Thymus (tissue), 11 donors: Measurements from ENCODE around the gene PRKCD. TPM values are rescaled to one million over a fixed set of nuclear protein-coding genes. Genes with fewer than 3 reads are reported as not detected.

Experiments
- DNase-seq, 9 donors: peaks; one replicate each; pipeline ENCODE4 v3.0.0-alpha.2; 2013; ENCODE audit warnings: low spot score in 9 of 9, low read depth in 6 of 9, missing footprints in 1 of 9
- H3K27ac ChIP-seq, 2 donors: one replicate each; pipeline ENCODE4 v1.5.1; 2013; ENCODE audit warnings: control low read depth in 1 of 2, low read depth in 1 of 2, low read length in 1 of 2, mild to moderate bottlenecking in 1 of 2, moderate library complexity in 1 of 2
- H3K27me3 ChIP-seq, 2 donors: one replicate each; pipeline ENCODE4 v1.5.1; 2013; ENCODE audit warnings: low read length in 1 of 2; ENCODE audit not compliant: control insufficient read depth in 2 of 2, insufficient read depth in 1 of 2
- H3K36me3 ChIP-seq, 2 donors: one replicate each; pipeline ENCODE4 v1.5.1; 2013; ENCODE audit warnings: low read length in 1 of 2, mild to moderate bottlenecking in 1 of 2, moderate library complexity in 1 of 2; ENCODE audit not compliant: control insufficient read depth in 2 of 2, insufficient read depth in 2 of 2
- H3K4me1 ChIP-seq, 2 donors: one replicate each; pipeline ENCODE4 v1.5.1; 2013; ENCODE audit warnings: low read length in 2 of 2; ENCODE audit not compliant: control insufficient read depth in 2 of 2, insufficient read depth in 2 of 2
- H3K4me3 ChIP-seq, 2 donors: one replicate each; pipeline ENCODE4 v1.5.1; 2013; ENCODE audit warnings: low read length in 2 of 2, control low read depth in 1 of 2, mild to moderate bottlenecking in 1 of 2
- H3K9me3 ChIP-seq, 2 donors: one replicate each; pipeline ENCODE4 v1.5.1; 2013; ENCODE audit warnings: low read length in 1 of 2, mild to moderate bottlenecking in 1 of 2; ENCODE audit not compliant: control insufficient read depth in 2 of 2, insufficient read depth in 1 of 2
- WGBS: extraction: QIAGEN DNeasy Blood & Tissue Kit; methylation state at CpG from one replicate; pipeline ENCODE4 v1.1.7; 2013; 5-methylcytosine and 5-hydroxymethylcytosine counted together
- polyA plus RNA-seq: library from polyadenylated mRNA; stranded (reverse); fragments of 200-250 nt; gene quantifications from one replicate; pipeline ENCODE4 v1.2.3, GENCODE V29; 2013
- total RNA-seq: library from RNA; stranded (reverse); fragments of 120-200 nt; gene quantifications from one replicate; pipeline ENCODE4 v1.2.4, GENCODE V29; 2013
- donor health status: healthy.

Gene PRKCD
- total and polyA plus RNA-seq, 2 donors, result 2.4 to 15.3 TPM

- H3K9me3 ChIP-seq, result no peaks in the 10 kb centered on the region
- no peak overlapping the region for H3K4me3 ChIP-seq
- H3K36me3 ChIP-seq, result no peaks in the 10 kb centered on the region
- peaks cover 23 to 66% of the 10 kb centered on the region in 2 donors for H3K27me3 ChIP-seq
- 89% methylated on average over 9 of the region's 9 CpGs for WGBS
- DNase-seq, result no peak
- H3K27ac ChIP-seq, result no peak overlapping the region
- H3K4me1 ChIP-seq, result peaks cover 23 to 25% of the 10 kb centered on the region in 2 donors
Observed at GRCh38 chr3:53159156-53160060, 1.6 kb upstream of the PRKCD start.

GRCh38 chr3:53160061-53160659 is 849 bp upstream of the PRKCD start:
- no peak for DNase-seq
- H3K27ac ChIP-seq, result no peak overlapping the region
- peak overlapping the region in 1 of 2 donors; percentile 95 for H3K4me3 ChIP-seq
- H3K27me3 ChIP-seq, result peaks cover 22 to 60% of the 10 kb centered on the region in 2 donors
- H3K4me1 ChIP-seq, result peaks cover 23 to 28% of the 10 kb centered on the region in 2 donors
- H3K9me3 ChIP-seq, result no peaks in the 10 kb centered on the region
- H3K36me3 ChIP-seq, result no peaks in the 10 kb centered on the region
- 38% methylated on average over 4 of the region's 4 CpGs for WGBS

- peaks cover 23 to 28% of the 10 kb centered on the region in 2 donors for H3K4me1 ChIP-seq
- peaks cover 15 to 48% of the 10 kb centered on the region in 2 donors for H3K27me3 ChIP-seq
- H3K27ac ChIP-seq, result peak overlapping the region in 1 of 2 donors; percentile 55
- peak overlapping the region; percentile 87 to 95 for H3K4me3 ChIP-seq
- WGBS, result under 1% methylated on average over 41 of the region's 41 CpGs
- no peak for DNase-seq
- peaks cover 0 to 3% of the 10 kb centered on the region in 2 donors for H3K36me3 ChIP-seq
- no peaks in the 10 kb centered on the region for H3K9me3 ChIP-seq
Observed at GRCh38 chr3:53161450-53161819, 426 bp downstream of the PRKCD start.

GRCh38 chr3:53161820-53162671 is 1.0 kb downstream of the PRKCD start:
- Histone ChIP-seq H3K9me3 (no peaks in the 10 kb centered on the region), H3K27me3 (peaks cover 9 to 42% of the 10 kb centered on the region in 2 donors), H3K36me3 (peaks cover 0 to 3% of the 10 kb centered on the region in 2 donors), H3K4me1 (peaks cover 23 to 34% of the 10 kb centered on the region in 2 donors), H3K4me3 (peak overlapping the region; percentile 87 to 95), H3K27ac (no peak overlapping the region)
- peak in 2 of 9 donors; percentile 27 to 47 for DNase-seq
- 25% methylated on average over 49 of the region's 49 CpGs for WGBS

DNA sequence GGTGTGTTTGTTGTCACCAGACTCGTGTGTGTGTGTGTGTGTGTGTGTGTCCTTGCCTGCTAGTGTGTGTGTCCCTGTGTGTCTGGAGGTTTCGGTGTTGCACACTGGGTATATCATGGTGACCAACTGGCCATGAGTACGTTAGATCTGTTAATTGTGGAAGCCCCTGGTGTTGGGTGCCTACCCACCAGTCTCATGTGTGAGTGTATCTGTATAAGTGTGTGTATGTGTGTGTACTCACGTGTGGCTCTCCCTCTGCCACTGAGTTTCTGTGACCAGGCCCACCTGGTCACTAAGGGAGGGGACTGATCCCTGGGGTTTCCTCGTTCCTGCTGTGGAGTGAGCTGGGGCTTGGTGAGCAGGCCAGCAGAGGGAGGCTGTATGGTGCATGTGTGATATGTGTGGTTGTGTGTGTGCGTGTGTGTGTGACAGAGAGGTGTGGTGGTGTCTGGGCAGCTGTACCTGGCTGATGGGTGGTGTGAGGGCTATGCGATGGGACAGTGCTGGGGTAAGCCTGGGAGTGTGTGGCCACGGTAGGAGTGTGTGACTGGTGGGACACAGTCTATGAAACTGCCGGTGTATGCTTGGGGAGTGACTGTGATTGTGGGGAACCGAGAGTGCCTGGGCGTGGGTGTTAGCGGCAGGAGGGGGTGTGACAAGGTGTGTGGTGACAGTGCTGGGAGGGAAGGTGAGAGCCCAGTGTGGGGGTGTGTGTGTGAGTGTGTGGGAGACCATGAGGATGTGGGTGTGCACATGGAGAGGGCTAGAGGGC is 1.8 kb downstream of the PRKCD start:
- DNase-seq, result peak in 1 of 9 donors; percentile 15
- H3K4me1 ChIP-seq, result peaks cover 23 to 38% of the 10 kb centered on the region in 2 donors
- WGBS, result 91% methylated on average over 12 of the region's 12 CpGs

GRCh38 chr3:53163444-53164387 is 2.7 kb downstream of the PRKCD start:
- H3K27ac ChIP-seq, result no peak overlapping the region
- peaks cover 0 to 6% of the 10 kb centered on the region in 2 donors for H3K9me3 ChIP-seq
- no peak for DNase-seq
- H3K27me3 ChIP-seq, result peaks cover 9 to 25% of the 10 kb centered on the region in 2 donors
- H3K36me3 ChIP-seq, result peaks cover 0 to 3% of the 10 kb centered on the region in 2 donors
- H3K4me1 ChIP-seq, result peaks cover 21 to 39% of the 10 kb centered on the region in 2 donors
- WGBS, result 94% methylated on average over 6 of the region's 6 CpGs
- H3K4me3 ChIP-seq, result no peak overlapping the region

More for the DNA sequence above, 1.8 kb downstream of the PRKCD start:
- Histone ChIP-seq H3K27me3 (peaks cover 9 to 33% of the 10 kb centered on the region in 2 donors), H3K36me3 (peaks cover 0 to 3% of the 10 kb centered on the region in 2 donors), H3K9me3 (peaks cover 0 to 3% of the 10 kb centered on the region in 2 donors), H3K27ac (peak overlapping the region in 1 of 2 donors; percentile 9), H3K4me3 (peak overlapping the region in 1 of 2 donors; percentile 2)

- Histone ChIP-seq H3K9me3 (peaks cover 0 to 6% of the 10 kb centered on the region in 2 donors), H3K27ac (no peak overlapping the region), H3K4me1 (peaks cover 19 to 51% of the 10 kb centered on the region in 2 donors), H3K27me3 (peaks cover 3 to 14% of the 10 kb centered on the region in 2 donors), H3K4me3 (no peak overlapping the region), H3K36me3 (peaks cover 0 to 3% of the 10 kb centered on the region in 2 donors)
- DNase-seq, result no peak
- WGBS, result 86% methylated on average over 9 of the region's 9 CpGs
Observed at GRCh38 chr3:53164911-53165310, 3.9 kb downstream of the PRKCD start.
